Upper lobe of left lung (tissue), 4 donors: ENCODE measurements around the gene DPP4.

ENCODE experiments used
- EP300 ChIP-seq, 4 donors: sonication (generic); formaldehyde crosslinking; IDR thresholded peaks; one replicate each; pipeline ENCODE4 v1.5.1; 2017; ENCODE audit warnings: antibody characterized with exemption in 4 of 4, control low read depth in 2 of 4
- TF ChIP-seq, protein P1 (sequence below), 6 experiments: fragments of 450-650 bp in 4 of 6; fragments of 200-600 bp in 2 of 6; sonication (generic) in 2 of 6; IDR thresholded peaks; one replicate each; pipeline ENCODE4 v1.5.1; 2016 to 2019; ENCODE audit warnings: antibody characterized with exemption in 6 of 6

DNA sequence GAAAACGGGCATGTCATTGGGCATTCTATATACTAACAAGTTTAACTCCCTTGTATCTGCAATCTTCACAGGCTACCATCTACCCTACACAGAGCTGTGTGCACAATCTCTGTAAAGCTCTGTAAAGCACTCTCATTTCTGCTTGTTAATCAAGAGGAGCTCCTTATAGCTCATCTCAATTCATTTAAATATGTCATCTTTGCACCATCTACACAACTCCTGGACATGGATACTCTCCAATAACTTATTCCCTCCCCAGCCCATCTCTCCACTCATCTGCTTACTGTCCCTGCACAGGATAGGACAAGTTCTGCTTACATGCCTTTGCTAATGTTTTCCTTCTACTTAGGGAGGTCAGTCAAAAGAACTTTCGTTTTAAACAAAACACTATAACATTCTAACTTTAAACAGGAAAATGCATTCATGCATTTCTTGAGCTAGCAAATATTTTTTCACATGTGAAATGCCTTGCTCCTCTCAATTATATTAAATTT is 61.4 kb downstream of the DPP4 start:
- TF ChIP-seq, protein P1, sequence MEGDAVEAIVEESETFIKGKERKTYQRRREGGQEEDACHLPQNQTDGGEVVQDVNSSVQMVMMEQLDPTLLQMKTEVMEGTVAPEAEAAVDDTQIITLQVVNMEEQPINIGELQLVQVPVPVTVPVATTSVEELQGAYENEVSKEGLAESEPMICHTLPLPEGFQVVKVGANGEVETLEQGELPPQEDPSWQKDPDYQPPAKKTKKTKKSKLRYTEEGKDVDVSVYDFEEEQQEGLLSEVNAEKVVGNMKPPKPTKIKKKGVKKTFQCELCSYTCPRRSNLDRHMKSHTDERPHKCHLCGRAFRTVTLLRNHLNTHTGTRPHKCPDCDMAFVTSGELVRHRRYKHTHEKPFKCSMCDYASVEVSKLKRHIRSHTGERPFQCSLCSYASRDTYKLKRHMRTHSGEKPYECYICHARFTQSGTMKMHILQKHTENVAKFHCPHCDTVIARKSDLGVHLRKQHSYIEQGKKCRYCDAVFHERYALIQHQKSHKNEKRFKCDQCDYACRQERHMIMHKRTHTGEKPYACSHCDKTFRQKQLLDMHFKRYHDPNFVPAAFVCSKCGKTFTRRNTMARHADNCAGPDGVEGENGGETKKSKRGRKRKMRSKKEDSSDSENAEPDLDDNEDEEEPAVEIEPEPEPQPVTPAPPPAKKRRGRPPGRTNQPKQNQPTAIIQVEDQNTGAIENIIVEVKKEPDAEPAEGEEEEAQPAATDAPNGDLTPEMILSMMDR (IDR thresholded peaks at IDR 0.05): no peak
- no peak for TF ChIP-seq EP300 (IDR thresholded peaks at IDR 0.05)
